Hepatocyte (in vitro differentiated cells): Measurements from ENCODE around the gene IL31RA.

Experiments
- CTCF ChIP-seq: fragments of 200-600 bp; sonication (generic); IDR thresholded peaks from 2 replicates; pipeline ENCODE4 v1.5.1; 2016; ENCODE audit warnings: antibody characterized with exemption, mild to moderate bottlenecking; ENCODE audit not compliant: poor library complexity
- EZH2 ChIP-seq: fragments of 200-600 bp; sonication (generic); IDR thresholded peaks from 2 replicates; pipeline ENCODE4 v1.6.1; 2016; ENCODE audit warnings: antibody characterized with exemption, mild to moderate bottlenecking, borderline replicate concordance

DNA sequence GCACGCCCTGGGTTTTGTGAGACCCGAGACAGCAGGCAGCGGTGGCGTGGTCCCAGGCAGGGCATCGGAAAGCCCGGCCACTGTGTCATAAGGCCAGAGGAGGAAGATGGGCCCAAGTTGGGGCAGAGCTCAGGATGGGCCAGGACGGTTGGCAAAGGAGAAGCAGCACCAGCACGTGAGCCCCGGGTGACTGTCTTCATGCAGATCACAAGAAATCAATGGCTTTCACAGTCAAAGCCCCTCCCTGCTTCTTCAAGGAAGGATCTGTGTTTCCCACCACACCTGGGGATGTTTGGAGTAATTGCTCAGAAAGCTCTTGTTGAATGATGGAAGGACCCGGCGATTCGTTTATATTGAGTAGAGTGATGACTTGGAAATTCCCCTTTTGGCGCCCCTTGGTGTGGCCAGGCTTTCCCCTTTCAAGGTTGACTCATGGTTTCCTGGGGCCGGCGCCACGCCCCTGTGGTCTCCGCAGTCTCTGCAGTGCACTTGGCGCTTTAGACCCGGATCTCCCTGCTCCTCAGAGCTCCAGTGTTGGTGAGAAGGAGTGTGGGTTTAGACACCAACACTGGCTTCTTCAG lies 52.1 kb downstream of the IL31RA start:
- no peak for TF ChIP-seq EZH2
- TF ChIP-seq CTCF, result no peak
